Mesothelial cell of epicardium (in vitro differentiated cells): ENCODE measurements around the gene SLC6A19. TPM values are rescaled to one million over a fixed set of nuclear protein-coding genes. Genes with fewer than 3 reads are reported as not detected.
"Not testable (repeated sequence)": the region's sequence is repeated elsewhere in the genome, so short reads cannot be mapped to it uniquely, and the experiment has no call there.

Experiments
- DNase-seq, 2 experiments: peaks; one replicate each; pipeline ENCODE4 v3.0.0; 2021; ENCODE audit warnings: low spot score in 2 of 2; ENCODE audit not compliant: unreplicated experiment in 2 of 2
- H3K27ac Mint-ChIP-seq: 2 replicates; pipeline ENCODE4 v1.8.0; 2021; ENCODE audit warnings: mixed read lengths
- H3K27me3 Mint-ChIP-seq: 2 replicates; pipeline ENCODE4 v1.8.0; 2021; ENCODE audit warnings: low read depth, mixed read lengths
- H3K36me3 Mint-ChIP-seq: 2 replicates; pipeline ENCODE4 v1.8.0; 2021; ENCODE audit warnings: mixed read lengths
- H3K4me1 Mint-ChIP-seq: 2 replicates; pipeline ENCODE4 v1.8.0; 2021; ENCODE audit warnings: mixed read lengths
- H3K4me3 Mint-ChIP-seq: 2 replicates; pipeline ENCODE4 v1.8.0; 2021; ENCODE audit warnings: mild to moderate bottlenecking, moderate library complexity, mixed read lengths
- H3K9me3 Mint-ChIP-seq: 2 replicates; pipeline ENCODE4 v1.8.0; 2021; ENCODE audit warnings: mixed read lengths
- CTCF ChIP-seq: fragments of 200-600 bp; sonication (generic); IDR thresholded peaks from one replicate; pipeline ENCODE4 v1.5.0; 2021; ENCODE audit warnings: antibody characterized with exemption; ENCODE audit not compliant: unreplicated experiment
- total RNA-seq: library from RNA; stranded (reverse); gene quantifications from 3 replicates; pipeline ENCODE4 v1.2.1, GENCODE V29; 2021

SLC6A19 gene
- total RNA-seq, 1 donor from 2014 or later = not detected

DNA sequence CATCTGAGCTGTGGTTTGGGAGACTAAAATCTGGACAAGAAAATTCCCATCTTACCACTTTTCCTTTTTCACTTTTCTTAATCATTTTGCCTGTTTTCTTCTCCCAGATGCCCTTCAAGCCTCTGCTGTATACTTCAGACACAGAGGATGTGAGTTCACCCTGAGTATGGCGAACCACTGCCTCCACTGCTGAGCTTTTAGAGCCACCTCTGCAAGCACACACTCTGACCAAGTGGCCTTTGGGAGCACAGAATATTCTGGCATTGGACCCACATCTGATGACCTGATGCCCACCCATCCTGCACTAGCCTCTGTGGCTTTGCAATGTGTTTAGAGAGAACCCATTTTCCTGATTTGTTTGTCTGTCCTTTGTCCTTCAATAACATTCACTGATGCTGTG is 61.0 kb downstream of the SLC6A19 start:
- Mint-ChIP-seq H3K4me1 (no peaks in the 10 kb centered on the region), H3K4me3 (no peak overlapping the region), H3K36me3 (no peaks in the 10 kb centered on the region), H3K9me3 (no peaks in the 10 kb centered on the region), H3K27ac (no peak overlapping the region), H3K27me3 (peaks cover 24% of the 10 kb centered on the region)
- TF ChIP-seq CTCF = no peak
- DNase-seq = no peak

- no peak for DNase-seq
- Mint-ChIP-seq H3K4me1 (no peaks in the 10 kb centered on the region), H3K9me3 (no peaks in the 10 kb centered on the region), H3K4me3 (no peak overlapping the region), H3K27me3 (peaks cover 17% of the 10 kb centered on the region), H3K27ac (no peak overlapping the region), H3K36me3 (no peaks in the 10 kb centered on the region)
- no peak for TF ChIP-seq CTCF
Measured at GRCh38 chr5:1264211-1264610, 62.8 kb downstream of the SLC6A19 start.

GRCh38 chr5:1265026-1265425 is 63.6 kb downstream of the SLC6A19 start:
- Mint-ChIP-seq H3K4me1 (no peaks in the 10 kb centered on the region), H3K9me3 (no peaks in the 10 kb centered on the region), H3K36me3 (no peaks in the 10 kb centered on the region), H3K27ac (no peak overlapping the region), H3K27me3 (peaks cover 17% of the 10 kb centered on the region), H3K4me3 (no peak overlapping the region)
- DNase-seq = no peak
- TF ChIP-seq CTCF = no peak

DNA sequence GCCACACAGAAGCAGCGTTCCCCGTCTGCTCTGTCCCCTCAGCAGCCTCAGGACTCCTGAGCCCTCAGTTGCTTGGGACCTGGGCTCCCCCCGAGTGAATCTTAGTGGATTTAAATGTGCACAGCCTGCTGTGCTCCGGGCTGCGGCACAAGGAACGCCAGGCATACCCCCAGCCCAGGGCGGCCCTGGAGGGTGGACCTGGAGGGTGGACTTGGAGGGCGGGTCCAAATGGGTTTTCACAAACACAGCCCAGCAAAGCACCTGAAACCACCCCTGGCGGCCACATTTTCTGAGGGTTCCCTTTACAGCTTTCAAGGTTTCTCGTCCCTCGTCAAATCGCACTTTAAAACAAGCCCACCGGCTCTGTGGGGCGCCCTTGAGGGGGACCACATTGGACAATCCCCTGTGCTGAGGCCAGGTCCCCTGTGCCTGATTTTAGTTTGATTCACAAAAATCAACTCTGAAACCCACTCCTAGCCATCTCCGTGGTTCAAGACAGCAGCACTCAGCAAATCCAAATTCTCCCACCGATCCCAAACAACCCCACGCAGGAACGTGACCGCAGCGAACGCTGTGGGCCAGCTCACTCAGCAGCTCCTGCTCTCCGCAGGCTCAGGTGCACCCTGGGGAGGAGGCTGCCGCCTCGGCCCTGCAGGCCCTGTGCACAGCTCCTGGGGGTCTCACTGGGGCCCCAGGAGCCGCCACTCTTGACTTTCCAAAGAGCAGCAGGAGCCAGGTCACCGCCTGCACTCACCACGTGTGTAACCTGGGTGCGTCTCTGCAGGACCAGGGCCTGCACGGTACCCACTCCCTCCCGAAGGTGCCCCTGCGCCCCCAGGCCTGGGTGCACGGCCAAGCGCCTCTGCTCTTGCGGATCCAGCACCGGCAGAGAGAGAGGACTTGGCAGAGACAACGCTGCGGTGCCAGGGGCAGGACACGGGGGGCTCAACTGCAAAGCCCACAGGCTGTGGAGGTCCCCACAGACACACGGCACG is 64.4 kb downstream of the SLC6A19 start:
- TF ChIP-seq CTCF = no peak
- Mint-ChIP-seq H3K27ac (no peak overlapping the region), H3K27me3 (peaks cover 15% of the 10 kb centered on the region), H3K36me3 (no peaks in the 10 kb centered on the region), H3K4me1 (no peaks in the 10 kb centered on the region), H3K4me3 (no peak overlapping the region), H3K9me3 (no peaks in the 10 kb centered on the region)
- no peak for DNase-seq

- Mint-ChIP-seq H3K9me3 (no peaks in the 10 kb centered on the region), H3K27ac (no peak overlapping the region), H3K4me1 (no peaks in the 10 kb centered on the region), H3K4me3 (no peak overlapping the region), H3K27me3 (peaks cover 8% of the 10 kb centered on the region), H3K36me3 (no peaks in the 10 kb centered on the region)
- no peak for TF ChIP-seq CTCF
- no peak for DNase-seq
Measured at GRCh38 chr5:1266791-1267190, 65.4 kb downstream of the SLC6A19 start.

- H3K36me3 Mint-ChIP-seq, H3K9me3 Mint-ChIP-seq, DNase-seq, H3K27ac Mint-ChIP-seq, H3K4me1 Mint-ChIP-seq, H3K27me3 Mint-ChIP-seq, H3K4me3 Mint-ChIP-seq: not testable (repeated sequence)
Measured at GRCh38 chr5:1267464-1267863, 66.1 kb downstream of the SLC6A19 start.
